Tibial nerve (tissue), 3 donors: ENCODE data around the gene IQCN.

Experiments used
- CTCF ChIP-seq, 5 experiments: fragments of 200-600 bp in 3 of 5; fragments of 450-650 bp in 2 of 5; sonication (generic) in 3 of 5; IDR thresholded peaks; one replicate each; pipeline ENCODE4 v1.5.1; 2016 to 2019; ENCODE audit warnings: antibody characterized with exemption in 5 of 5, mild to moderate bottlenecking in 3 of 5, moderate library complexity in 2 of 5
- POLR2A ChIP-seq, 2 donors: fragments of 450-650 bp; IDR thresholded peaks; one replicate each; pipeline ENCODE4 v1.6.1; 2017; ENCODE audit warnings: antibody characterized with exemption in 2 of 2, mild to moderate bottlenecking in 2 of 2, moderate library complexity in 2 of 2

GRCh38 chr19:18301718-18302111 lies 27.5 kb upstream of the IQCN start:
- no peak for TF ChIP-seq CTCF (IDR thresholded peaks at IDR 0.05)
- no peak for TF ChIP-seq POLR2A (IDR thresholded peaks at IDR 0.05)
